Prostate gland (tissue), 2 donors: ENCODE measurements around the gene EIF4H. TPM values are rescaled to one million over a fixed set of nuclear protein-coding genes. Genes with fewer than 3 reads are reported as not detected.

Experiments
- DNase-seq: peaks from one replicate; pipeline ENCODE4 v3.0.0-alpha.2; 2019; ENCODE audit warnings: low spot score
- H3K27ac ChIP-seq, 2 donors: fragments of 200-600 bp; sonication (generic); 2 replicates each; pipeline ENCODE4 v1.5.1; 2017 to 2019
- H3K27me3 ChIP-seq: fragments of 200-600 bp; sonication (generic); replicated peaks from 2 replicates; pipeline ENCODE4 v1.5.1; 2019; ENCODE audit not compliant: insufficient read depth
- H3K36me3 ChIP-seq, 2 donors: fragments of 200-600 bp; sonication (generic); 1 replicate in 1 of 2; 2 replicates in 1 of 2; pipeline versions ENCODE4 v1.5.1 to v1.8.1; 2017 to 2019
- H3K4me1 ChIP-seq: fragments of 200-600 bp; sonication (generic); replicated peaks from 2 replicates; pipeline ENCODE4 v1.5.1; 2019
- H3K4me3 ChIP-seq, 2 donors: fragments of 200-600 bp; sonication (generic); 2 replicates each; pipeline ENCODE4 v1.5.1; 2017 to 2019
- H3K9me3 ChIP-seq: fragments of 200-600 bp; sonication (generic); 2 replicates; pipeline ENCODE4 v1.5.1; 2017
- CTCF ChIP-seq, 4 experiments: fragments of 200-600 bp in 2 of 4; fragments of 450-650 bp in 2 of 4; sonication (generic) in 2 of 4; IDR thresholded peaks; 1 replicate in 3 of 4; 2 replicates in 1 of 4; pipeline ENCODE4 v1.5.1; 2016 to 2019; ENCODE audit warnings: antibody characterized with exemption in 4 of 4, mild to moderate bottlenecking in 2 of 4, moderate library complexity in 2 of 4
- POLR2A ChIP-seq: fragments of 450-650 bp; IDR thresholded peaks from one replicate; pipeline ENCODE4 v1.6.1; 2016; ENCODE audit warnings: antibody characterized with exemption, mild to moderate bottlenecking
- POLR2AphosphoS5 ChIP-seq: sonication (generic); formaldehyde crosslinking; IDR thresholded peaks from one replicate; pipeline ENCODE4 v1.6.1; 2017; ENCODE audit warnings: antibody characterized with exemption
- whole genome bisulfite sequencing: methylation state at CpG from one replicate; pipeline ENCODE4 v1.1.5; 2018; 5-methylcytosine and 5-hydroxymethylcytosine counted together
- intact Hi-C: fragments of 100-400 bp; cut with DNase I; formaldehyde crosslinking; loops from one replicate; pipeline ENCODE4 v1.14.2; 2022
- total RNA-seq, 2 donors: library from RNA; depleted of rRNA; stranded (reverse); fragments of >200 nt; gene quantifications; one replicate each; pipeline ENCODE4 v1.1.0, GENCODE V29; 2016

Gene EIF4H
- total RNA-seq, 2 donors from 2014 or later = 199 to 252 TPM

GRCh38 chr7:74148491-74148890 lies 25.7 kb upstream of the EIF4H start:
- no peak for TF ChIP-seq POLR2AphosphoS5
- no peak for TF ChIP-seq CTCF (IDR thresholded peaks at IDR 0.05)
- no peak for TF ChIP-seq POLR2A
- DNase-seq = no peak
- H3K27me3 ChIP-seq = no peaks in the 10 kb centered on the region
- no peaks in the 10 kb centered on the region for H3K36me3 ChIP-seq
- intact Hi-C loops = no loop called here
- H3K4me1 ChIP-seq = no peaks in the 10 kb centered on the region
- no peak overlapping the region for H3K27ac ChIP-seq
- 68% methylated on average over 1 of the region's 1 CpG for WGBS
- H3K4me3 ChIP-seq = no peak overlapping the region
- H3K9me3 ChIP-seq = no peaks in the 10 kb centered on the region

- TF ChIP-seq CTCF (IDR thresholded peaks at IDR 0.05) = no peak
- TF ChIP-seq POLR2A = no peak
- TF ChIP-seq POLR2AphosphoS5 = no peak
- H3K27ac ChIP-seq = no peak overlapping the region
- no peaks in the 10 kb centered on the region for H3K27me3 ChIP-seq
- 91% methylated on average over 5 of the region's 5 CpGs for WGBS
- H3K4me3 ChIP-seq = no peak overlapping the region
- intact Hi-C loops = no loop called here
- DNase-seq = no peak
- H3K9me3 ChIP-seq = no peaks in the 10 kb centered on the region
- no peaks in the 10 kb centered on the region for H3K4me1 ChIP-seq
- H3K36me3 ChIP-seq = no peaks in the 10 kb centered on the region
Observed at GRCh38 chr7:74149071-74149470, 25.1 kb upstream of the EIF4H start.

GRCh38 chr7:74149603-74150002 lies 24.6 kb upstream of the EIF4H start:
- no peak for DNase-seq
- no peaks in the 10 kb centered on the region for H3K4me1 ChIP-seq

GRCh38 chr7:74153736-74154135 lies 20.4 kb upstream of the EIF4H start:
- intact Hi-C loops = no loop called here
- Histone ChIP-seq H3K27me3 (no peaks in the 10 kb centered on the region), H3K9me3 (no peaks in the 10 kb centered on the region), H3K27ac (no peak overlapping the region), H3K36me3 (no peaks in the 10 kb centered on the region), H3K4me3 (no peak overlapping the region), H3K4me1 (no peaks in the 10 kb centered on the region)
- TF ChIP-seq POLR2AphosphoS5 (no peak), POLR2A (no peak), CTCF (IDR thresholded peaks at IDR 0.05) (no peak)
- DNase-seq = no peak
- WGBS = 84% methylated on average over 9 of the region's 9 CpGs

More at GRCh38 chr7:74149603-74150002, 24.6 kb upstream of the EIF4H start:
- H3K9me3 ChIP-seq = no peaks in the 10 kb centered on the region
- TF ChIP-seq POLR2AphosphoS5 (no peak), POLR2A (no peak), CTCF (IDR thresholded peaks at IDR 0.05) (no peak)
- no peak overlapping the region for H3K27ac ChIP-seq
- H3K4me3 ChIP-seq = no peak overlapping the region
- WGBS = 100% methylated on average over 1 of the region's 1 CpG
- intact Hi-C loops = no loop called here
- H3K36me3 ChIP-seq = no peaks in the 10 kb centered on the region
- no peaks in the 10 kb centered on the region for H3K27me3 ChIP-seq

GRCh38 chr7:74155810-74156395 lies 18.3 kb upstream of the EIF4H start:
- intact Hi-C loops = no loop called here
- H3K27me3 ChIP-seq = no peaks in the 10 kb centered on the region
- TF ChIP-seq POLR2AphosphoS5 = no peak
- TF ChIP-seq CTCF (IDR thresholded peaks at IDR 0.05) = no peak
- TF ChIP-seq POLR2A = no peak
- WGBS = 84% methylated on average over 9 of the region's 9 CpGs
- no peaks in the 10 kb centered on the region for H3K9me3 ChIP-seq
- no peaks in the 10 kb centered on the region for H3K36me3 ChIP-seq
- DNase-seq = no peak
- no peak overlapping the region for H3K27ac ChIP-seq
- no peaks in the 10 kb centered on the region for H3K4me1 ChIP-seq
- H3K4me3 ChIP-seq = no peak overlapping the region
